Measurements from ENCODE around the gene TBC1D2.
"Not testable (repeated sequence)": the region's sequence is repeated elsewhere in the genome, so short reads cannot be mapped to it uniquely, and the experiment has no call there.

TBC1D2 gene

DNA sequence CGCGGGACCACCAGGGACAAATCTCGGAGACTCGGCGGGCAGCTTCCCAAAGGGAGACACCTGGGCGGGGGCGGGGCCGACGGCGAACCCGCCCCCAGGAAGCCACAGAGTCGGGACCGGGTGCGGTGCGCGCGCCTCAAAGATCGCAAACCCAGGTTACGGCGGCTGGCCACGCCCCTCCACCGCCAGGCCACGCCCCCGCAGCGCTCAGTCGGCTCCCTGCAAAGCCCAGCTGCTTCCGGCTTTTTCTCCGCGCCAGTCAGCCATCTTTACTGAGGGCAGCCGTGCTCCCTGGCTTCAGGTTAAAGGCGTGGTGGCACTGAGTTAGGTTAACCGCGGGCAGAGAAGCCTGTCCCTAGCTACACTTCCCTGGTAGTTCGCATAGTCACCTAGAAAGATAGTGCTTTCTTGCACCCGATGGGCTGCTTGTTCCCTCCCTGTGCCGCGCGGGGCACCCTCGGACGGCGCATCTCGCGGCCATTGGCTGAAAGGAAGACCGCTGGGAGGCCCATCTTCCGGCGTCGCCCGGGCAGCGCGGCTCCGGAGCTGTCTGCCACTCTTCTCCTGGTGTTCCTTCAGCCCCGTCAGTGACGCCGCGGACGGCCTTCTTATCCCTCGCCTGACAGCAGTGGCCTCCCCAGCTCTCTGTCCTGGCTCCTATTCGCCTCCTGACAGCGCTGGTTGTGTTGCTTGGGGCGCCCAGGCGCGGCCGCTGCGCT, at the start of gene TBC1D2:
TBC1D2 (minus strand) TSS at position 72 of the 719 bp plus-strand sequence. CDS start 108 bp downstream, outside the sequence.
- peak; percentile 98 for DNase-seq (ENCODE audit: low read depth, low spot score)

GRCh38 chr9:98304381-98304780, 48.9 kb upstream of the TBC1D2 start:
- no peak for DNase-seq (ENCODE audit: low read depth, low spot score)

DNA sequence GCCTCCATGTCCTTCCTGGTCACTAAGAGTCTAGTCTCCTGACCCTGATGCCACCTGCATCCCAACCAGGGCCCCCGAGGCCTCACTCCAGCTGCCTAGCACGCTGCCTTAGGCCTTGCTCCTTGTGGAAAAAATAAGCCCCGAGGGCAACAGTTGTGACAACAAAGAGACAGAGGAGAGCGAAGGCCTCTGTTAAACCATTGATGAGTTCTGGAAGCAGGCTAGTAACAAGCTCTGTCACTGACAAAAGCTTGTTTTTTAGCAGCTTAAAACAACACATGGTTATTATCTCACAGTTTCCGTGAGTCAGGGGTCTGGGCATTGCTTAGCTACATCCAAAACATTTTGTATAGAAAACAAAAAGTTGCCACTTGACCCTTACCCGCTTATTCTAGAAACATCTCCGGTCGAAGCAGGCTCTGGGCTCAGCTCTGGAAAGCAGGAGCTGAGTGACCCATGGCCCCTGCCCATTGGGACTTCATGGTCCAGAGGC, 48.2 kb upstream of the TBC1D2 start:
- DNase-seq (ENCODE audit: low read depth, low spot score), result peak; percentile 27

- DNase-seq (ENCODE audit: low read depth, low spot score), result no peak
Measured at GRCh38 chr9:98302938-98303632, 47.6 kb upstream of the TBC1D2 start.

DNA sequence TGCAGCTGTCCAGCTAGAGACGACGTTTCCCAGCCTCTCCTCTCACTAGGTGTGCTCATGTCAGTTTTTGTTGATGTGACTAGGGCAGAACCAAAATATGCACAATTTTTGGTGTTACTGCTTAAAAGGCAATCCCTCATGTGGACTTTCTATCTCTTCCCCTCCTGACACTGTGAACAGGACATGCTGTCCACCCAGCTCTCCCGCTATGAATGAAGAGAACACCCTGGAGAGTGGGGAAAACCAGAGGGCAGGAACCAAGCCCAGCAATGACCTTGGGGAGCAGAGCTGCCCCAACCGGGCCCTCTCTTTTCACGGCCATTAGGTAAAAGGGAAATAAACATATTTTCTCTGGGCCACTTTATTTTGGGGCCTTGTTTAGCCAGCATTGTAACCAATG, 46.7 kb upstream of the TBC1D2 start:
- no peak for DNase-seq (ENCODE audit: low read depth, low spot score)

- no peak for DNase-seq (ENCODE audit: low read depth, low spot score)
Measured at GRCh38 chr9:98300611-98301010, 45.2 kb upstream of the TBC1D2 start.

GRCh38 chr9:98298476-98298875, 43.0 kb upstream of the TBC1D2 start:
- DNase-seq (ENCODE audit: low read depth, low spot score), result no peak

- no peak for DNase-seq (ENCODE audit: low read depth, low spot score)
Measured at GRCh38 chr9:98295824-98296223, 40.4 kb upstream of the TBC1D2 start.

DNA sequence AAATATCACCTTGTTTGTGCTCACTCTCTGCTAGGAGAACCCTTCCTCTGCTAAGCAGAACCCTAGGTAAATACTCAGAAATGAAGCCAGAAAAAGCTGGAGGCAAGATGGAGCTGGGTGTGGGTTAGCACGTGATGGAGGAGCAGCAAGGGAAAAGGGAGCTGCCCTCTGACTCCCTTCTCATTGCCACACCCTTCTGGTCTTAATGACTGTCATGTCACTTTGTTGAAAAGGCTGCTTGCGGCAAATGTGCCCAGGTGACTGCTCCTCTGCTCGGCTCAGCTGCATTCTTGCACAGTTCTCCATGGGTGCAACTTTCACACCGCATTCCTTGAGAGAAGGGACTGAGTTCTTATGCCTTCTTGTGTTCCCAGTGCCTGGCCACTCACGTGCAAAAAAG, 36.4 kb upstream of the TBC1D2 start:
- no peak for DNase-seq (ENCODE audit: low read depth, low spot score)

DNA sequence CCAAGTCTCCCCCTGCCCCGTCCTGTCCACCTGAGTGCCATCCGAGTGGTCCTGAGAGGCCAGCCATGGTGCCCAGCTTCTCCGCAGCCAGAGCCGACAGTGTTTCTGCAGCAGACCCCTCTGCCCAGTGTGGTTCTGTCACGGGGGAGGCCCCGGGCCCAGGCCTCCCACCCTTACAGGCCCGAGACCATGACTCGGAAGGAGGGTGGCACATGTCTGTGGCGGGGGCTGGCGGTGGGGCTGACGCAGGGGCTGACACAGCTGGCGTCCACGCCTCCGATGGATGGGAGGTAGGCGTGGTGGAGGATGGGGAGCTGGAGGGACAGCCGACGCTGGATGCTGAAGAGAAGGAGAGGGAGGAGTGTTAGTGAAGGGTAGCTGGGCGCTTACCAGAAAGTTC, 35.0 kb upstream of the TBC1D2 start:
- no peak for DNase-seq (ENCODE audit: low read depth, low spot score)

DNA sequence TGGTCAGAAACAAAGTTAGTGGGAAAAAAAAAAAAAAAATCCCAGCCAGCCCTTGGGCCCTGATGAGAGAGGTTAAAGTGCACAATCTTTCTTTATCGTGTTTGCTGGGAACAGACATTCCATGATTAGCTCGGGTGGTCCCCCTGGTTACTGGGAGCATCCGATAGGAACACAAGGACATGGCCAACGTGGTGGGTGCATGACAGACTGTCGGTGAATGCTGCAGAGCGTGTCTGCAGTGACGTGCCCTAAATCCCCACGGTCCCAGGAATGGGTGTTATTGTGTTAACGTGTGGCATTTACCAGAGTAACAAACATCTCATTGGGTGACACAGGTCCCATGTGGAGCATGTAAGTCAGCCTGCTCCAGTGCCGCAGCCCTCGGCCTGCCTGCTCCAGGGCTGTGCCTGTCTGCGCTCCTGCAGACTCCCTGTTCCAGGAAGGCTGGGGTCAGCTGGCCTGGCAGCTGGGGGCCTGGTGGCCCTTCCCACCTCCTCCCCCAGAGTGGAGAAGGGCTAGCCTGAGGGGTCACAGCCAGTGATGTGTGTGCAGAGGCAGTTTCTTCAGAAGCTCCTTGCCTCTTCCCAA, 34.3 kb upstream of the TBC1D2 start:
- DNase-seq (ENCODE audit: low read depth, low spot score), result no peak

DNA sequence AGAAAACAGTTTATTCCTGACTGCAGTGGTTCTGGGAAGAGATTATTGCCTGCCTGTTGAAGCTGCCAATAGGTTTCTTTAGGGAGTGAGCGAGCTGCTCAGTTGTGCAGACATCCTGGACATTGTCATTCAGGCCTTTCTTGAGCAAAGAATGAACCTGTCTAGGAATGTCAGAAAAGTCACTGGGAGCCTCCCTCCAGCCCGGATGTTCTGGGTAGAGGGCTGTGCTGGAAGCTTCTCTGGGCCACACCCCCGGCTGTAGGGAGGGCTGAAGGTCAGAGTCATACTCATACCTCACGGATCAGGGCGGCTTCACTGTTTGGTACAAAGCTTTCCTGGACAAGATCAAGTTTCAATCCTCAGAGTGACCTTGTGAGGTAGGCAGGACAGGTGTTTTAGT, 33.4 kb upstream of the TBC1D2 start:
- DNase-seq (ENCODE audit: low read depth, low spot score), result no peak

- DNase-seq (ENCODE audit: low read depth, low spot score), result peak; percentile 51
Measured at GRCh38 chr9:98287384-98287783, 31.9 kb upstream of the TBC1D2 start.

- DNase-seq (ENCODE audit: low read depth, low spot score), result no peak
Measured at GRCh38 chr9:98285446-98285845, 30.0 kb upstream of the TBC1D2 start.

- DNase-seq (ENCODE audit: low read depth, low spot score), result no peak
Measured at GRCh38 chr9:98284754-98285153, 29.3 kb upstream of the TBC1D2 start.

- not testable (repeated sequence) for DNase-seq (ENCODE audit: low read depth, low spot score)
Measured at GRCh38 chr9:98283143-98283542, 27.7 kb upstream of the TBC1D2 start.

GRCh38 chr9:98281281-98281680, 25.8 kb upstream of the TBC1D2 start:
- no peak for DNase-seq (ENCODE audit: low read depth, low spot score)

DNA sequence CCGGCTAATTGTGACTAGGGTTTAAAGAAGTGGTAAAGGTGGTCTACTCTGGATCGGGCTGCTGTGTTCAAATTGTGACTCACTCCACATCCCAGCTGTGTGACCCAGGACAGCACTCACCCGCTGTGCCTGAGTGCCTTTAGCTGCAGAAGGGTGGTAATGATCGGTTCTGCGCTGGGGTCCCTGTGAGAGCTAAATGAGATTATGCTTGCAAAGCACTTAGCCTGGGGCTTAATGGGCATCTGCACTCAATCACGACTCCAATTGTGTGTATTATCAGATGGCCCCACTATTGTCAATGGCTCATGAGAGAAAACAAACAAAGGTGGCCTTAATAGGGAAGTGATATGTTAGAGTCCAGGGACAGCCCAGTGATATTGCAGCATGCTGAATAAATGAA, 25.1 kb upstream of the TBC1D2 start:
- peak; percentile 69 for DNase-seq (ENCODE audit: low read depth, low spot score)

- DNase-seq (ENCODE audit: low read depth, low spot score), result no peak
Measured at GRCh38 chr9:98280162-98280561, 24.7 kb upstream of the TBC1D2 start.

- no peak for DNase-seq (ENCODE audit: low read depth, low spot score)
Measured at GRCh38 chr9:98276907-98277469, 21.5 kb upstream of the TBC1D2 start.

- DNase-seq (ENCODE audit: low read depth, low spot score), result no peak
Measured at GRCh38 chr9:98275159-98275558, 19.7 kb upstream of the TBC1D2 start.

- no peak for DNase-seq (ENCODE audit: low read depth, low spot score)
Measured at GRCh38 chr9:98272083-98272482, 16.6 kb upstream of the TBC1D2 start.
